Lung (tissue), 12 donors: ENCODE data around the gene OR5V1. TPM values are rescaled to one million over a fixed set of nuclear protein-coding genes. Genes with fewer than 3 reads are reported as not detected.
"Not testable (repeated sequence)": the region's sequence is repeated elsewhere in the genome, so short reads cannot be mapped to it uniquely, and the experiment has no call there.

ENCODE experiments used
- ATAC-seq: fragments of 200-7000 bp; cut with Tn5 transposase; one replicate; pipeline ENCODE4 v1.9.1; 2020; ENCODE audit warnings: moderate number of reproducible peaks; ENCODE audit not compliant: insufficient read depth, low FRiP score
- DNase-seq, 3 donors: peaks; one replicate each; pipeline ENCODE4 v3.0.0-alpha.2; 2013 to 2017
- H3K27ac ChIP-seq, 2 donors: one replicate each; pipeline ENCODE4 v1.5.1; 2013; ENCODE audit warnings: mild to moderate bottlenecking in 2 of 2, moderate library complexity in 2 of 2, control low read depth in 1 of 2, inconsistent platforms in 1 of 2, low read depth in 1 of 2, low read length in 1 of 2
- H3K27me3 ChIP-seq, 3 donors: one replicate each; pipeline ENCODE4 v1.5.1; 2013; ENCODE audit warnings: low read length in 2 of 3; ENCODE audit not compliant: control insufficient read depth in 3 of 3, insufficient read depth in 3 of 3
- H3K36me3 ChIP-seq, 4 donors: one replicate each; pipeline ENCODE4 v1.5.1; 2013; ENCODE audit warnings: low read length in 4 of 4, mild to moderate bottlenecking in 1 of 4, moderate library complexity in 1 of 4; ENCODE audit not compliant: control insufficient read depth in 4 of 4, insufficient read depth in 4 of 4
- H3K4me1 ChIP-seq, 5 donors: one replicate each; pipeline ENCODE4 v1.5.1; 2013; ENCODE audit warnings: low read length in 5 of 5, mild to moderate bottlenecking in 2 of 5, moderate library complexity in 1 of 5; ENCODE audit not compliant: control insufficient read depth in 5 of 5, insufficient read depth in 5 of 5
- H3K4me3 ChIP-seq: one replicate; pipeline ENCODE4 v1.5.1; 2013; ENCODE audit warnings: mild to moderate bottlenecking, control low read depth, moderate library complexity
- H3K9ac ChIP-seq, 2 donors: one replicate each; pipeline ENCODE4 v1.5.1; 2013; ENCODE audit warnings: low read length in 2 of 2, control low read depth in 1 of 2; ENCODE audit not compliant: insufficient read depth in 1 of 2
- H3K9me3 ChIP-seq, 4 donors: one replicate each; pipeline ENCODE4 v1.5.1; 2013; ENCODE audit warnings: low read length in 3 of 4, mild to moderate bottlenecking in 1 of 4, moderate library complexity in 1 of 4; ENCODE audit not compliant: control insufficient read depth in 4 of 4, insufficient read depth in 3 of 4
- WGBS, 2 donors: extraction: QIAGEN DNeasy Blood & Tissue Kit; methylation state at CpG; one replicate each; pipeline ENCODE4 v1.1.7; 2013; 5-methylcytosine and 5-hydroxymethylcytosine counted together
- polyA plus RNA-seq, 2 donors: library from polyadenylated mRNA; stranded (reverse); fragments of 200-250 nt; gene quantifications; one replicate each; pipeline ENCODE4 v1.2.1, GENCODE V29; 2013
- total RNA-seq, 2 donors: library from RNA; depleted of rRNA in 1 of 2; stranded (reverse); fragments of >200 nt in 1 of 2; gene quantifications; one replicate each; pipeline ENCODE4 v1.2.1, GENCODE V29; 2014 to 2021
- TF ChIP-seq, protein P1 (sequence below): IDR thresholded peaks from 2 replicates; pipeline ENCODE4 v1.5.1; 2012; ENCODE audit warnings: mild to moderate bottlenecking; ENCODE audit errors: control extremely low read depth, extremely low read depth
- donor health status: control.
- donor health status: control.
- donor health status: Bipolar disorder and iron deficiency.
- donor health status: healthy.
- donor health status: DM: yes; HTN: yes; CAD: no.

Gene OR5V1
- total and polyA plus RNA-seq, 4 donors, result not detected

- H3K9ac ChIP-seq, result no peak overlapping the region
- no peaks in the 10 kb centered on the region for H3K4me1 ChIP-seq
- WGBS, 2 donors, result 71 to 72% methylated on average over 2 of the region's 2 CpGs
- no peak for DNase-seq
- no peak overlapping the region for H3K4me3 ChIP-seq
- no peak for ATAC-seq
- TF ChIP-seq, protein P1, sequence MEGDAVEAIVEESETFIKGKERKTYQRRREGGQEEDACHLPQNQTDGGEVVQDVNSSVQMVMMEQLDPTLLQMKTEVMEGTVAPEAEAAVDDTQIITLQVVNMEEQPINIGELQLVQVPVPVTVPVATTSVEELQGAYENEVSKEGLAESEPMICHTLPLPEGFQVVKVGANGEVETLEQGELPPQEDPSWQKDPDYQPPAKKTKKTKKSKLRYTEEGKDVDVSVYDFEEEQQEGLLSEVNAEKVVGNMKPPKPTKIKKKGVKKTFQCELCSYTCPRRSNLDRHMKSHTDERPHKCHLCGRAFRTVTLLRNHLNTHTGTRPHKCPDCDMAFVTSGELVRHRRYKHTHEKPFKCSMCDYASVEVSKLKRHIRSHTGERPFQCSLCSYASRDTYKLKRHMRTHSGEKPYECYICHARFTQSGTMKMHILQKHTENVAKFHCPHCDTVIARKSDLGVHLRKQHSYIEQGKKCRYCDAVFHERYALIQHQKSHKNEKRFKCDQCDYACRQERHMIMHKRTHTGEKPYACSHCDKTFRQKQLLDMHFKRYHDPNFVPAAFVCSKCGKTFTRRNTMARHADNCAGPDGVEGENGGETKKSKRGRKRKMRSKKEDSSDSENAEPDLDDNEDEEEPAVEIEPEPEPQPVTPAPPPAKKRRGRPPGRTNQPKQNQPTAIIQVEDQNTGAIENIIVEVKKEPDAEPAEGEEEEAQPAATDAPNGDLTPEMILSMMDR, result no peak
- H3K27ac ChIP-seq, result no peak overlapping the region
- no peaks in the 10 kb centered on the region for H3K9me3 ChIP-seq
- H3K27me3 ChIP-seq, result no peaks in the 10 kb centered on the region
- H3K36me3 ChIP-seq, result no peaks in the 10 kb centered on the region
Measured at GRCh38 chr6:29336269-29336668, 32.4 kb downstream of the OR5V1 start.

GRCh38 chr6:29332676-29333075, 36.0 kb downstream of the OR5V1 start:
- H3K27me3 ChIP-seq, result no peaks in the 10 kb centered on the region
- H3K4me1 ChIP-seq, result no peaks in the 10 kb centered on the region

GRCh38 chr6:29325777-29326176, 42.9 kb downstream of the OR5V1 start:
- H3K9me3 ChIP-seq, result no peaks in the 10 kb centered on the region
- no peaks in the 10 kb centered on the region for H3K4me1 ChIP-seq
- no peak overlapping the region for H3K9ac ChIP-seq
- DNase-seq, result no peak
- TF ChIP-seq, protein P1, result no peak
- 71 to 86% methylated on average over 4 of the region's 4 CpGs for WGBS, 2 donors
- no peak overlapping the region for H3K27ac ChIP-seq
- no peaks in the 10 kb centered on the region for H3K36me3 ChIP-seq
- no peaks in the 10 kb centered on the region for H3K27me3 ChIP-seq
- no peak for ATAC-seq
- H3K4me3 ChIP-seq, result no peak overlapping the region

More at GRCh38 chr6:29332676-29333075, 36.0 kb downstream of the OR5V1 start:
- Histone ChIP-seq H3K27ac (no peak overlapping the region), H3K36me3 (no peaks in the 10 kb centered on the region), H3K4me3 (no peak overlapping the region), H3K9ac (no peak overlapping the region), H3K9me3 (no peaks in the 10 kb centered on the region)
- TF ChIP-seq, protein P1, result no peak
- no peak for ATAC-seq
- no peak for DNase-seq

DNA sequence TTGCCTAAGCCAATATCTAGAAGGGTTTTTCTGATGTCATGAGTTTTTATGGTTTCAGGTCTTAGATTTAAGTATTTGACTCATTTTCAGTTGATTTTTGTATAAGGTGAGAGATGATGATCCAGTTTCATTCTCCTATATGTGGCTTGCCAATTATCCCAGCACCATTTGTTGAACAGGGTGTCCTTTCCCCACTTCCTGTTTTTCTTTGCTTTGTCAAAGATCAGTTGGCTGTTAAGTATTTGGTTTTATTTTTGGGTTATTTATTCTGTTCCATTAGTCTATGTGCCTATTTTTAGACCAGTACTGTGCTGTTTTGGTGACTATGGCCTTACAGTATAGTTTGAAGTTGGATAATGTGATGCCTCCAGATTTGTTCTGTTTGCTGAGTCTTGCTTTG, 45.3 kb downstream of the OR5V1 start:
- H3K36me3 ChIP-seq, ATAC-seq, DNase-seq, H3K27me3 ChIP-seq, H3K4me1 ChIP-seq, H3K9me3 ChIP-seq, H3K27ac ChIP-seq, H3K4me3 ChIP-seq, H3K9ac ChIP-seq: not testable (repeated sequence)
